Stomach smooth muscle (tissue), 2 donors: ENCODE data around the gene ZFHX3.

Experiments used
- H3K27ac ChIP-seq: one replicate; pipeline ENCODE4 v1.7.0; 2013; ENCODE audit warnings: mild to moderate bottlenecking, low read length, inconsistent platforms
- H3K27me3 ChIP-seq, 2 donors: one replicate each; pipeline ENCODE4 v1.7.0; 2013; ENCODE audit warnings: low read length in 2 of 2; ENCODE audit not compliant: insufficient read depth in 2 of 2, control insufficient read depth in 1 of 2
- H3K36me3 ChIP-seq, 2 donors: one replicate each; pipeline ENCODE4 v1.7.0; 2013; ENCODE audit warnings: low read length in 2 of 2; ENCODE audit not compliant: control insufficient read depth in 2 of 2, insufficient read depth in 2 of 2
- H3K4me1 ChIP-seq: one replicate; pipeline ENCODE4 v1.7.0; 2013; ENCODE audit warnings: low read length; ENCODE audit not compliant: control insufficient read depth, insufficient read depth
- H3K4me3 ChIP-seq, 2 donors: one replicate each; pipeline ENCODE4 v1.7.0; 2013; ENCODE audit warnings: low read length in 2 of 2
- H3K9ac ChIP-seq, 2 donors: one replicate each; pipeline ENCODE4 v1.7.0; 2013; ENCODE audit warnings: low read length in 2 of 2, mild to moderate bottlenecking in 1 of 2
- H3K9me3 ChIP-seq, 2 donors: one replicate each; pipeline ENCODE4 v1.7.0; 2013; ENCODE audit warnings: low read length in 2 of 2; ENCODE audit not compliant: control insufficient read depth in 2 of 2
- donor health status: healthy.
- donor health status: Pancreatic carcinoma.

Gene ZFHX3

GRCh38 chr16:73037845-73038570 is 9.9 kb downstream of the ZFHX3 start:
- Histone ChIP-seq H3K4me3 (no peak overlapping the region), H3K27ac (peak overlapping the region; percentile 37), H3K9me3 (no peaks in the 10 kb centered on the region), H3K27me3 (no peaks in the 10 kb centered on the region), H3K36me3 (no peaks in the 10 kb centered on the region), H3K4me1 (peaks cover 77% of the 10 kb centered on the region), H3K9ac (no peak overlapping the region)

- Histone ChIP-seq H3K27ac (peak overlapping the region; percentile 46), H3K4me1 (peaks cover 77% of the 10 kb centered on the region), H3K4me3 (peak overlapping the region; percentile 14 to 44)
Measured at GRCh38 chr16:73037331-73037745, 10.6 kb downstream of the ZFHX3 start.

GRCh38 chr16:73036074-73036826 is 11.7 kb downstream of the ZFHX3 start:
- Histone ChIP-seq H3K9me3 (no peaks in the 10 kb centered on the region), H3K36me3 (no peaks in the 10 kb centered on the region), H3K9ac (no peak overlapping the region), H3K4me1 (peaks cover 72% of the 10 kb centered on the region), H3K27ac (peak overlapping the region; percentile 11), H3K4me3 (peak overlapping the region in 1 of 2 donors; percentile 49), H3K27me3 (no peaks in the 10 kb centered on the region)

More at GRCh38 chr16:73037331-73037745, 10.6 kb downstream of the ZFHX3 start:
- Histone ChIP-seq H3K36me3 (no peaks in the 10 kb centered on the region), H3K27me3 (no peaks in the 10 kb centered on the region), H3K9ac (no peak overlapping the region), H3K9me3 (no peaks in the 10 kb centered on the region)

GRCh38 chr16:73034374-73034773 is 13.6 kb downstream of the ZFHX3 start:
- Histone ChIP-seq H3K27ac (no peak overlapping the region), H3K4me3 (no peak overlapping the region), H3K4me1 (peaks cover 64% of the 10 kb centered on the region)

GRCh38 chr16:73033271-73033998 is 14.5 kb downstream of the ZFHX3 start:
- Histone ChIP-seq H3K27ac (no peak overlapping the region), H3K36me3 (peaks cover 2% of the 10 kb centered on the region in 2 donors), H3K4me3 (peak overlapping the region in 1 of 2 donors; percentile 49), H3K9ac (no peak overlapping the region), H3K9me3 (no peaks in the 10 kb centered on the region), H3K4me1 (peaks cover 66% of the 10 kb centered on the region), H3K27me3 (no peaks in the 10 kb centered on the region)

More at GRCh38 chr16:73034374-73034773, 13.6 kb downstream of the ZFHX3 start:
- H3K9me3 ChIP-seq, result no peaks in the 10 kb centered on the region
- H3K9ac ChIP-seq, result no peak overlapping the region
- H3K36me3 ChIP-seq, result no peaks in the 10 kb centered on the region
- H3K27me3 ChIP-seq, result no peaks in the 10 kb centered on the region

GRCh38 chr16:73032541-73033270 is 15.2 kb downstream of the ZFHX3 start:
- H3K9ac ChIP-seq, result no peak overlapping the region
- H3K4me3 ChIP-seq, result peak overlapping the region; percentile 19 to 49
- no peaks in the 10 kb centered on the region for H3K27me3 ChIP-seq
- H3K36me3 ChIP-seq, result peaks cover 2% of the 10 kb centered on the region in 2 donors
- H3K9me3 ChIP-seq, result no peaks in the 10 kb centered on the region
- H3K4me1 ChIP-seq, result peaks cover 66% of the 10 kb centered on the region
- H3K27ac ChIP-seq, result no peak overlapping the region

- Histone ChIP-seq H3K36me3 (peaks cover 2% of the 10 kb centered on the region in 2 donors), H3K9me3 (no peaks in the 10 kb centered on the region), H3K4me3 (no peak overlapping the region), H3K27ac (no peak overlapping the region), H3K27me3 (no peaks in the 10 kb centered on the region), H3K4me1 (peaks cover 62% of the 10 kb centered on the region), H3K9ac (no peak overlapping the region)
Measured at GRCh38 chr16:73031984-73032383, 15.9 kb downstream of the ZFHX3 start.

- H3K4me1 ChIP-seq, result peaks cover 55% of the 10 kb centered on the region
- no peaks in the 10 kb centered on the region for H3K27me3 ChIP-seq
- peaks cover 2% of the 10 kb centered on the region in 2 donors for H3K36me3 ChIP-seq
- no peak overlapping the region for H3K4me3 ChIP-seq
- H3K9me3 ChIP-seq, result no peaks in the 10 kb centered on the region
- no peak overlapping the region for H3K27ac ChIP-seq
- H3K9ac ChIP-seq, result no peak overlapping the region
Measured at GRCh38 chr16:73031155-73031866, 16.6 kb downstream of the ZFHX3 start.

GRCh38 chr16:73028721-73029361 is 19.1 kb downstream of the ZFHX3 start:
- Histone ChIP-seq H3K4me3 (no peak overlapping the region), H3K27ac (no peak overlapping the region), H3K27me3 (no peaks in the 10 kb centered on the region), H3K9ac (no peak overlapping the region), H3K36me3 (peaks cover 2% of the 10 kb centered on the region in 2 donors), H3K9me3 (no peaks in the 10 kb centered on the region), H3K4me1 (peaks cover 52% of the 10 kb centered on the region)
